ENCODE measurements around the gene TMEFF2.

The TMEFF2 gene

GRCh38 chr2:192159208-192159607 lies 35.5 kb downstream of the TMEFF2 start:
- DNase-seq (ENCODE audit: low read depth) = no peak
- TF ChIP-seq POLR2A (IDR thresholded peaks at IDR 0.05; ENCODE audit: extremely low read depth, insufficient read length) (no peak), MYC (IDR thresholded peaks at IDR 0.05; ENCODE audit: low read depth, low read length) (no peak), CTCF (IDR thresholded peaks at IDR 0.05; ENCODE audit: low read depth, low read length) (no peak), MAX (IDR thresholded peaks at IDR 0.05; ENCODE audit: low read depth, low read length) (no peak)
- H3K4me3 ChIP-seq (ENCODE audit: low read depth, low read length) = no peak overlapping the region

GRCh38 chr2:192157776-192158175 lies 37.0 kb downstream of the TMEFF2 start:
- no peak overlapping the region for H3K4me3 ChIP-seq (ENCODE audit: low read depth, low read length)
- TF ChIP-seq MYC (IDR thresholded peaks at IDR 0.05; ENCODE audit: low read depth, low read length) = no peak
- no peak for DNase-seq (ENCODE audit: low read depth)

- DNase-seq (ENCODE audit: low read depth) = no peak
- no peak for TF ChIP-seq POLR2A (IDR thresholded peaks at IDR 0.05; ENCODE audit: extremely low read depth, insufficient read length)
- no peak overlapping the region for H3K4me3 ChIP-seq (ENCODE audit: low read depth, low read length)
Measured at GRCh38 chr2:192155511-192156118, 39.1 kb downstream of the TMEFF2 start.

- no peak overlapping the region for H3K4me3 ChIP-seq (ENCODE audit: low read depth, low read length)
- TF ChIP-seq CTCF (IDR thresholded peaks at IDR 0.05; ENCODE audit: low read depth, low read length) = no peak
- TF ChIP-seq MYC (IDR thresholded peaks at IDR 0.05; ENCODE audit: low read depth, low read length) = no peak
- TF ChIP-seq MAX (IDR thresholded peaks at IDR 0.05; ENCODE audit: low read depth, low read length) = no peak
- no peak for TF ChIP-seq POLR2A (IDR thresholded peaks at IDR 0.05; ENCODE audit: extremely low read depth, insufficient read length)
- no peak for DNase-seq (ENCODE audit: low read depth)
Measured at GRCh38 chr2:192153561-192153960, 41.2 kb downstream of the TMEFF2 start.

GRCh38 chr2:192151853-192152252 lies 42.9 kb downstream of the TMEFF2 start:
- no peak overlapping the region for H3K4me3 ChIP-seq (ENCODE audit: low read depth, low read length)
- no peak for DNase-seq (ENCODE audit: low read depth)
- TF ChIP-seq MYC (IDR thresholded peaks at IDR 0.05; ENCODE audit: low read depth, low read length) = no peak
- no peak for TF ChIP-seq CTCF (IDR thresholded peaks at IDR 0.05; ENCODE audit: low read depth, low read length)
- TF ChIP-seq POLR2A (IDR thresholded peaks at IDR 0.05; ENCODE audit: extremely low read depth, insufficient read length) = no peak
- TF ChIP-seq MAX (IDR thresholded peaks at IDR 0.05; ENCODE audit: low read depth, low read length) = no peak

- no peak for DNase-seq (ENCODE audit: low read depth)
- H3K4me3 ChIP-seq (ENCODE audit: low read depth, low read length) = no peak overlapping the region
- TF ChIP-seq MYC (IDR thresholded peaks at IDR 0.05; ENCODE audit: low read depth, low read length) (no peak), CTCF (IDR thresholded peaks at IDR 0.05; ENCODE audit: low read depth, low read length) (no peak)
Measured at GRCh38 chr2:192150166-192150565, 44.6 kb downstream of the TMEFF2 start.

GRCh38 chr2:192148620-192149321 lies 46.0 kb downstream of the TMEFF2 start:
- H3K4me3 ChIP-seq (ENCODE audit: low read depth, low read length) = no peak overlapping the region
- DNase-seq (ENCODE audit: low read depth) = no peak
- TF ChIP-seq MAX (IDR thresholded peaks at IDR 0.05; ENCODE audit: low read depth, low read length) (no peak), CTCF (IDR thresholded peaks at IDR 0.05; ENCODE audit: low read depth, low read length) (no peak), MYC (IDR thresholded peaks at IDR 0.05; ENCODE audit: low read depth, low read length) (no peak), POLR2A (IDR thresholded peaks at IDR 0.05; ENCODE audit: extremely low read depth, insufficient read length) (no peak)

Measured in NB4 (cell line).